Nephron (organoid): Measurements from ENCODE around the gene NHS.

Source experiments
- H3K27ac Mint-ChIP-seq, 3 experiments: 2 replicates each; pipeline ENCODE4 v1.8.0; 2020; ENCODE audit warnings: mixed read lengths in 3 of 3, mild to moderate bottlenecking in 2 of 3, moderate library complexity in 1 of 3
- H3K27me3 Mint-ChIP-seq: 2 replicates; pipeline ENCODE4 v1.8.0; 2021; ENCODE audit warnings: low read depth, mild to moderate bottlenecking, moderate library complexity, mixed read lengths
- H3K36me3 Mint-ChIP-seq: 2 replicates; pipeline ENCODE4 v1.8.0; 2020; ENCODE audit warnings: low read depth, mixed read lengths
- H3K4me1 Mint-ChIP-seq: 2 replicates; pipeline ENCODE4 v1.8.0; 2020; ENCODE audit warnings: mixed read lengths
- H3K4me3 Mint-ChIP-seq, 3 experiments: 2 replicates each; pipeline ENCODE4 v1.8.0; 2020; ENCODE audit warnings: mild to moderate bottlenecking in 3 of 3, mixed read lengths in 3 of 3, moderate library complexity in 2 of 3
- H3K9me3 Mint-ChIP-seq: 2 replicates; pipeline ENCODE4 v1.8.0; 2020; ENCODE audit warnings: mixed read lengths
- CTCF ChIP-seq, 3 experiments: fragments of 200-600 bp; sonication (generic); IDR thresholded peaks; one replicate each; pipeline ENCODE4 v1.5.0; 2021; ENCODE audit warnings: antibody characterized with exemption in 3 of 3; ENCODE audit not compliant: unreplicated experiment in 3 of 3

Gene NHS

GRCh38 chrX:17596061-17596460, 221.1 kb downstream of the NHS start:
- H3K9me3 Mint-ChIP-seq: no peaks in the 10 kb centered on the region
- TF ChIP-seq CTCF (IDR thresholded peaks at IDR 0.05; ENCODE audit: unreplicated experiment in 3 of 3): no peak

GRCh38 chrX:17596546-17597205, 221.7 kb downstream of the NHS start:
- Mint-ChIP-seq H3K4me3 (peak overlapping the region in 2 of 3 experiments; percentile 2 to 11), H3K27me3 (peaks cover 4% of the 10 kb centered on the region), H3K27ac (peak overlapping the region; percentile 84 to 97 (median 92)), H3K36me3 (no peaks in the 10 kb centered on the region), H3K9me3 (no peaks in the 10 kb centered on the region), H3K4me1 (peaks cover 67% of the 10 kb centered on the region)
- TF ChIP-seq CTCF (IDR thresholded peaks at IDR 0.05; ENCODE audit: unreplicated experiment in 3 of 3): no peak

More at GRCh38 chrX:17596061-17596460, 221.1 kb downstream of the NHS start:
- peaks cover 67% of the 10 kb centered on the region for H3K4me1 Mint-ChIP-seq
- H3K27ac Mint-ChIP-seq: peak overlapping the region; percentile 84 to 97 (median 92)
- H3K27me3 Mint-ChIP-seq: peaks cover 4% of the 10 kb centered on the region
- peak overlapping the region in 2 of 3 experiments; percentile 2 to 11 for H3K4me3 Mint-ChIP-seq
- H3K36me3 Mint-ChIP-seq: no peaks in the 10 kb centered on the region

- H3K4me3 Mint-ChIP-seq: peak overlapping the region in 2 of 3 experiments; percentile 5 to 12
Observed at GRCh38 chrX:17597327-17597726, 222.3 kb downstream of the NHS start.

GRCh38 chrX:17597836-17598439, 222.9 kb downstream of the NHS start:
- no peak for TF ChIP-seq CTCF (IDR thresholded peaks at IDR 0.05; ENCODE audit: unreplicated experiment in 3 of 3)
- peak overlapping the region in 2 of 3 experiments; percentile 17 to 33 for H3K4me3 Mint-ChIP-seq
- H3K36me3 Mint-ChIP-seq: no peaks in the 10 kb centered on the region
- peak overlapping the region; percentile 84 to 96 (median 84) for H3K27ac Mint-ChIP-seq
- H3K9me3 Mint-ChIP-seq: no peaks in the 10 kb centered on the region
- no peaks in the 10 kb centered on the region for H3K27me3 Mint-ChIP-seq
- peaks cover 66% of the 10 kb centered on the region for H3K4me1 Mint-ChIP-seq

More at GRCh38 chrX:17597327-17597726, 222.3 kb downstream of the NHS start:
- H3K4me1 Mint-ChIP-seq: peaks cover 67% of the 10 kb centered on the region
- no peaks in the 10 kb centered on the region for H3K9me3 Mint-ChIP-seq
- no peaks in the 10 kb centered on the region for H3K36me3 Mint-ChIP-seq
- peaks cover 4% of the 10 kb centered on the region for H3K27me3 Mint-ChIP-seq
- no peak for TF ChIP-seq CTCF (IDR thresholded peaks at IDR 0.05; ENCODE audit: unreplicated experiment in 3 of 3)
- H3K27ac Mint-ChIP-seq: peak overlapping the region; percentile 84 to 96 (median 84)

- no peaks in the 10 kb centered on the region for H3K36me3 Mint-ChIP-seq
- H3K9me3 Mint-ChIP-seq: no peaks in the 10 kb centered on the region
- H3K4me1 Mint-ChIP-seq: peaks cover 83% of the 10 kb centered on the region
- H3K4me3 Mint-ChIP-seq: no peak overlapping the region
- H3K27me3 Mint-ChIP-seq: no peaks in the 10 kb centered on the region
- no peak for TF ChIP-seq CTCF (IDR thresholded peaks at IDR 0.05; ENCODE audit: unreplicated experiment in 3 of 3)
- peak overlapping the region; percentile 7 to 81 (median 73) for H3K27ac Mint-ChIP-seq
Observed at GRCh38 chrX:17601441-17602200, 226.6 kb downstream of the NHS start.
